GM19193 (cell line): ENCODE measurements around the gene TRHDE.

Experiments used
- POLR2A ChIP-seq: IDR thresholded peaks from 4 replicates; pipeline ENCODE4 v1.6.1; 2011; ENCODE audit not compliant: insufficient read depth, insufficient read length; ENCODE audit errors: extremely low read depth

TRHDE gene

GRCh38 chr12:72642706-72643105 lies 370.5 kb downstream of the TRHDE start:
- TF ChIP-seq POLR2A, result no peak

GRCh38 chr12:72647139-72647538 lies 375.0 kb downstream of the TRHDE start:
- TF ChIP-seq POLR2A, result no peak

DNA sequence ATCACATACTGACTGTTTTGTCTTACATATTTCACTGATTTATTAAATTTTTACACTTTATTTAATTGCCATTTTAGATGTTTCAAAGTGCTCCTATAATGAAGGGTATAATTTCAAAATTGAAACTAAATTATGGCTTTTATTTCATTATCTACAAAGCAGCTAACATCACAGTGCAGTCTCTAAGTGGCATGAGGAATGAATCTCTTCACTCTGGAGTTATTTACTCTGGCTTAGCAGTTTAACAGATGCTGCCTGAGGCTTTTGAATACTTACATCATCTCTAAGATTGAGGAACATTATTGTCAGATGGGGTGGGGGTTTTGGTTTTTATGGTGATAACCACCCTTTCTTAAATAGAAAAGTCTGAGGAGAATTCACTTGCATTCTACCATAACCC lies 386.4 kb downstream of the TRHDE start:
- no peak for TF ChIP-seq POLR2A

GRCh38 chr12:72673853-72674252 lies 401.7 kb downstream of the TRHDE start:
- TF ChIP-seq POLR2A, result no peak

- no peak for TF ChIP-seq POLR2A
These were observed 404.4 kb downstream of the TRHDE start for GRCh38 chr12:72676556-72676955.

DNA sequence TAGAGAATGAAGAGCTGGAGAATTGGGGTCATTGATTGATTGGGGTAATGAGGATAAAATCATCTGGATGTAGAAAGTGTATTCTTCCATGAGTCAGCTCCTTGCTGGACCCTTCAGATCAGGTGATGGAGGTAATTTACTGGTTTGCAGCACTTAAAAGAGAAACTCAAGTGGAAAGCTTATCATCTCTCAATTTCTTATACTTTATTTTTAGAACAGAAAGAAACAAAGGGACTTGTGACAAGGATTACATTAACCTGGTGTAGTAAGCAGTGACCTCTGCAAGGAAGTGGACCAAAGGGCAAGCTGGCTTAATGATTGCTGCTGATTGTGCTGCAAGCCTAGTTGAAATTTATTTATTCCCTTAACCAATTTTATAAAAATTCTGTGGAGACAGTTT lies 405.0 kb downstream of the TRHDE start:
- TF ChIP-seq POLR2A, result no peak

DNA sequence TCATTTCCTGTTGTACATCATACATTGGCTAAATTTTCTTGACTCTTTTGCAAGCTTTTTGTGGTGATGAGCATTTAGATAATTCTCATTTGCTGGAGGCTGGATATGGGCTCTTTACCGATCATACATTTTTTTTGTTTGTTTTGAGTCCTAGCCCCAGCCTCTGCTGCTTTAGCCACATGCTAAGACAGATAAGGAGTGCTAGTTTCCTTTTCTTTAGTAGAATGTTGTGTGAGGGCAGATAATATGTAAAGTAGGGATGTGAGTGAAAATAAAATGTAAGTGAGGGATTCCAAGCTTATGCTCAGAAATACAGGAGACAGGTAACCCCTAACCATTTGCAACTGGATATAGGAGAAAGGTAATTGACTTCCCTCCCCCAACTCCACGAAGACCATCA lies 405.7 kb downstream of the TRHDE start:
- no peak for TF ChIP-seq POLR2A

DNA sequence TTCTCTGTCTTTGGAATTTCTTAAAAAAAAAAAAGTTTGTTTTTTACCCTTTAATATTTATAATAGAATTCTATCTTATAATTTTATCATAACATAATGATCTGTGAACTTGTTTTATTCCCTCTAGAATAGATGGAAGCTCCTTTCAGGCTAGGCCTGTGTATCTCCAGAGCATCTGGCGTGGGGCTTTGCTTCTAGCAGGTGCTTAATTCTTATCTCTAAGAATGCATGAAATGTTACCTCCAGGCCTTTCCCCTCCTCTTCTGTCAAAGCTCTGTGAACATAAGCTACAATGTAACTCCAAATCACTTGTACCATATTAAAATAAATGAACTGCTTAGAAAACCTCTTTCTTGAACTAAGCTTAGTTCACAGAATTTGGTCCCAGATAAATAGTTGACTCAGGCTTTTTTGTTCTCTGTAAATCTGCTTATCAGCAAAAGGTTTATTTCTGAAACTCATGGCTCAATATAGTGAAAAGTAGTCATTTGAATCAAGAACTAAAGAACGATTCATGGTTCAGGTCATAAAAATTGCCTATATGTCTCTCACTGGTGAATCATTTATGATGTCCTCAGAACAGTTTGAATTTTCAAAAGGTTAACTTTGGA lies 407.1 kb downstream of the TRHDE start:
- no peak for TF ChIP-seq POLR2A

DNA sequence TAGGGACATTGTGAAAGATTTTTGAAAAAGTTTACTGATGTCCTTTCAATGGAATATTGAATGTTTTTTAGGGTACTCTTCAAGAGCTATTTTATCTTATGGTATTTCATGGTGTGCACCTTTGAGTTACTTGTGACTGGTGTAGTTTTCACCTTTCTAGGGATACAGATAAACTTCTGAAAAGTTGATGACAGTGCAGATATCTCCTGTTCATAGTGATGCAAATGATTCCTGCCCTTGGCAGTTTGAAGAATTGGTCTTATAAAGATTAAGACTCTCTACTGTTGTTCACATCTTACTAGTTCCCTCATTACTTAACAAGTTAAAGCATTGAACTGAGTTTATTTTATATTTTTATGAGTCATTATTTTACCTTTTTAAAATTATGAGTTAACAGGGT lies 408.9 kb downstream of the TRHDE start:
- no peak for TF ChIP-seq POLR2A

- no peak for TF ChIP-seq POLR2A
These were observed 412.3 kb downstream of the TRHDE start for GRCh38 chr12:72684491-72684890.

DNA sequence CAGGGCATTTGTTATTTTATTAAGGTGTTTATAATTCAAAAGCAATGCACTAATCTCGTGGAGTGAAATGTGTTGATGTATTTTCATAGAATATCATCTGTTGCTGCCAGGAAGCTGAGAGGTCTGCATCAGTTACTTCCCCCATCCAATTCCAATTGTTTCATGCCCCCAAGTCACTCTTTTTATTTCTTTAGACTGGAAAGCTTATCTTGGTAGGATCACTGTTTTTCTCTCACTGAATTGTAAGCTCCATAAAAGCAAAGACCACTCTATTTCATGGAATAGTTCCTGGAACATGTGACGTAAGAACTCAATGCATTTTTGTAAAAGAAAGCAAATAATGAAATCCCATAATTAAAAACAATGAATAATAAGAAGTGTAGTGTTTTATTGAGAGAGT lies 420.2 kb downstream of the TRHDE start:
- TF ChIP-seq POLR2A, result no peak

DNA sequence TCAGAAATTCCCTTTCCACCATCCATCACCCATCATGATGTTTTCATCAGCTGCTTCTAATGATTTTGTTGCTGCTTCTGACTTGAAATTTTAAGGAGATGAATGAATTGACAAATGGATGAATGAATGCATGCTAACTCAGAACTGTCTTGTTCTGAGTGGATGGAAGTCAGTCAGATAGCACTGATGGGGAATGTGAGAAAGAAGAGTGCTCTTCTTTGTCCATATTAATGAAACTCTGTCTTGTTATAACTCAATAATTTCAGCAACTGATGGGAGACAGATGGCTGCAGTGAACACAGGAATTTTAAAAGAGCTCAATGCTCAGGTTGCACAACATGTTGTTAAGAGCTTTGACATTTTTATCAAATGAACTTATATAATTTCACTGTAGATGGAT lies 422.0 kb downstream of the TRHDE start:
- no peak for TF ChIP-seq POLR2A

- no peak for TF ChIP-seq POLR2A
These were observed 427.2 kb downstream of the TRHDE start for GRCh38 chr12:72699362-72699761.

GRCh38 chr12:72716221-72716620 lies 444.1 kb downstream of the TRHDE start:
- no peak for TF ChIP-seq POLR2A

DNA sequence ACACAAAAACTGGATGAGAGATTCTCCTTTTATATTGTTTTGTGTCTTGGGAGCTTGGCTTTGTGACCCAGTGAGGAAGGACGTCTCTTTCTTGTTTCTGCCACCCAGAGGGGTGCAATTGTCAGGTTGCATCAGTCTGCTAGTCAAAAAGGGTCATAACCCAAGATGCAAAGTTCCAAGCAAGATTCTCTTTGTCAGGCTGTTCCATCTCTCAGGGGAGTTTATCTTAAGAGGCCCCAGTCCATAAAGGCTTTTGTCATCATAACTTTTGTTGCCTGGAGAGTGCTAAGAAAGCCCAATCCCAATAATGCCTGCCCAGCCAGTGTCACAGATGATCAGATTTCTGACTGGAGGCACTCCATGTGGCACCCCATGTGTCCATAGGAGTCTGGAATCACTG lies 444.9 kb downstream of the TRHDE start:
- no peak for TF ChIP-seq POLR2A
